HuH-7.5 (cell line): ENCODE measurements around the gene CCDC71L.

Source experiments
- DNase-seq: peaks from one replicate; pipeline ENCODE4 v3.0.0; 2011; ENCODE audit warnings: low spot score

CCDC71L gene

DNA sequence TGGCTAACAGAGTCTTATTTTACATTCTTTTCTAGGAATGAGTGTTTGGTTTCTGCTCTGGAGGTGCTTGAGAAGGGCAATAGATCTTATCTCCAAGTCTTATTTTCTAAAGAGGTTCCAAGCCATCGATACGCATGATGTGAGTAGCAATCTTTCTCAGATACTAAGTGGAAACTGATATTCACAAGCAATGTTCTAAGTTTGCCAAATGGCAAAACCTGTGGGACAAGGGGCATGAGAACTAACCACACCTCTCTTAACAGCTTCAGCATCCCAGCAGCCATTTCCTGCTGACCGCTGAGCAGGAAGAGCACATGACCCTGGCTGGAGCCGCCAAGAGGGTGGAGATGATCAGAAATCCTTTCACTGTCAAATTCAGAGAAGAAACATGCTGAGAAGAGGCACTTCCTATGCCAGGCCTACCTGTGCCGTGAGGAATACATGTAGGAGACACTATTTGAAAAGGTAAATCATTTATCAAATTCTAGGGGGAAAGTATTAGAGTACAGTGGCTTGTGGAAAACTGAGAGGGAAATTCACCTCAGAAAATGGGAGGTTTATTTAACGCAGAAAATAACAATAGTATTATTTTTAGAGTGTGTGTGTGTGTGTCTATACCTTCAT is 35.2 kb downstream of the CCDC71L start:
- no peak for DNase-seq

DNA sequence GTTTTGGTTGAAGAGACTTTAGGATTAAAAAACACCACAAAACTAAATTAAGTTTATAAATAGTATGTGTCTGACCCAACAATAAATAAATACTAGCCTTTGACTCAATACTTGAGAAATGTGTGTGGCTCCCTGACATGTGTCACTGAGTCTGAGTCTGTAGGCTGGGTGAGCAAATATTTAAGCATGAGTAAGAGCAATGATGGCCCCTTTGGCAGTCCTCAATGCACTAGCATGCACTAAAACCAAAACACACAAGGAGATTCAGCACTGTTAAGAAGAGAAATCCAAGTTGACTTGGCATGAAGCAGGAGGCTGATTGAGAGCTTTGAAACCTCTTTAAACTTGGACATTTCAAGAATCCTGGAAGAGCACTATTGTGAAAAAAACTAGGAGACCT is 37.1 kb downstream of the CCDC71L start:
- DNase-seq = no peak

DNA sequence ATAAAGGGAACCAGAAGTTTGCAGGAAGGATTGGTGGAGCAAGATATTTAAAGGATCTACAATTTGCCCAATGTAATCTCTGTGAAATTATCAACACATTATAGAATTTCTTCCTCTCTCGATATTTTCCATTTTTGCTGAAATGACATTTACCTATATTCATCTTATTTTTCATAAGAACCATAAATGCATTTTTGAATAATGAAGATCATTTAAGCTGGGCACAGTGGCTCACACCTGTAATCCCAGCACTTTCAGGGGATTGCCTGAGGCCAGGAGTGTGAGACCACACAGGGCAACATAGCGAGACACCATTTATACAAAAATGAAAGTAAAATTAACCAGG is 37.7 kb downstream of the CCDC71L start:
- DNase-seq = no peak

DNA sequence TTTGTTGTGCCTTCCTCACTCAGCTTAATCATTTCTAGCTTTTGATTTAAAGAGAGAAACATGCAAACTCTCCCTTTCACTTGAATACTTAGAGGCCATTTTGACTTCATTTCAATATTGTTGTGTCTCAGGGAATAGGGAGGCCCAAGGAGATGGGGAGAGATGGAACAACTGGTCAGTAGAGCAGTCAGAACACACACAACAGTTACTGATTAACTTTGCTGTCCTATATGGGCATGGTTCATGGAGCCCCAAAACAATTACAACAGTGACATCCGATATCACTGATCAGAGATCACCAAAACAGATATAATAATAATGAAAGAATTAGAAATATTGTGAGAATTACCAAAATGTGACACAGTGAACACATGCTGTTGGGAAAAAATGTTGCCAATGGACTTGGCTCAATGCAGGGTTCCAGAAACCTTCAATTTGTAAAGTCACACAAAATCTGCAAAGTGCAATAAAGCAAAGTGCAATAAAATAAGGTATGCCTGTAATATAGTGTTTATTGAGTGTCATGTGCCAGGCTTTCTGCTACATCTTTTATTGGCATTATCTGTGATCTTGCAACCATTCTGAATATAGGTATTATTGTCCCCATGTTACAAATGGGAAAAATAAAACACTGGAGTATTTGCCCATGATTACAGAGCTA is 38.2 kb downstream of the CCDC71L start:
- DNase-seq = no peak

DNA sequence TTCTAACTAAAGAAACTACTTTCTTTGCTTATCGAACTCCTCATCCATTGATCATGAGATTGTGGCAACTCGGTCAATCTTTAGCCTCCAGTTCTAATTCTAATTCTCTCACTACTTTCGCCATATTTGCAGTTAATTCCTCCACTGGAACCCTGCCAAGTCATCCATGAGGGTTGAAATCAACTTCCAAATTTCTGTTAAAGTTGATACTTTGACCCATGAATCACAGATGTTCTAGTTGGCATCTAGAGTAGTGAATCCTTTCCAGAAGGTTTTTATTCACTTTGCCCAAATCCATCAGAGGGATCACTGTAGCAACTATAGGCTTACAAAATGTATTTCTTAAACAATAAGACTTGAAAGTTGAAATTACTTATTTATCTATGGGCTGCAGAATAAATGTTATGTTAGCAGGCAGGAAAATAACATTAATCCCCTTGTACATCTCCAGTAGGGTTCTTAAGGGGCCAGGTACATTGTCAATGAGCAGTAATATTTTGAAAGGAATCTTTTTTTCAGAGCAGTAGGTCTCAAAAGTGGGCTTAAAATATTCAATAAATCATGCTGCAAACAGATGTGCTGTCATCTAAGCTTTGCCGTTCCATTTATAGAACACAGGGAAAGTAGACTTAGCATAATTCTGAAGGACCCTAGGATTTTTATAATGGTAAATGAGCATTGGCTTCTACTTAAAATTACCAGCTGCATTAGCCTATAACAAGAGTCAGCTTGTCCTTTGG is 39.4 kb downstream of the CCDC71L start:
- no peak for DNase-seq

DNA sequence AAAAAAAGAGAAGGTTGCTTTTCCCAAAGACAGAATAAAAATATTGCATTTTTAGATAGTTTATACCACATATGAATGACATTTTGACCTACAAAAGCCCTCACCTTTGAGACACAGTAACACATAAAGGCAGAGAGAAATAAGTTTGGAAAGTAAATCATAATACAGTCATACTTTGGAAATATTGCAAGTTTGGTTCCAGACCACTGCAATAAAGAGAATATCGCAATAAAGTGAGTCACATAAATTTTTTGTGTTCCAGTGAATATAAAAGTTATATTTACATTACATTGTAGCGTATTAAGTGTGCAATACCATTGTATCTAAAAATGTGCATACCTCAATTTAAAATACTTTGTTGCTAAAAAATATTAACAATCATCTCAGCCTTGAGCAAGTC is 40.3 kb downstream of the CCDC71L start:
- no peak for DNase-seq

DNA sequence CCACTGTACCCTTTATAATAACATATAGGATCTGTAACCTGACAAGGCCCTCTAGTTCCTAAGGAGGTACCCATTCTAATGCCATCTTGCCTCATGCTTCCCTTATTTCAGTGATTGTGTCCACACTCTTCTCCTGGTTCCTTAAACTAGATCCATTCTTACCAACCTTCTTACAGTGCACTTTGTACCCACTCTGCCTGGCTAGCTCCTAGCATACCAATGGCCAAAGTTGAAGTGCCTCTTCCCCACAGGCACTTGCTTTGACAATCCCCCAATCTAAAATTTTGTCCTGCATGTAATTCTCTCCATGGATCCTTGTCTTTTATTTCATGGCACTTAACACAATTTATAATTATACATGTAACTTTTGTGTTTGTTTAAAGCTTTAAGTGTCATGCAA is 40.9 kb downstream of the CCDC71L start:
- DNase-seq = no peak

DNA sequence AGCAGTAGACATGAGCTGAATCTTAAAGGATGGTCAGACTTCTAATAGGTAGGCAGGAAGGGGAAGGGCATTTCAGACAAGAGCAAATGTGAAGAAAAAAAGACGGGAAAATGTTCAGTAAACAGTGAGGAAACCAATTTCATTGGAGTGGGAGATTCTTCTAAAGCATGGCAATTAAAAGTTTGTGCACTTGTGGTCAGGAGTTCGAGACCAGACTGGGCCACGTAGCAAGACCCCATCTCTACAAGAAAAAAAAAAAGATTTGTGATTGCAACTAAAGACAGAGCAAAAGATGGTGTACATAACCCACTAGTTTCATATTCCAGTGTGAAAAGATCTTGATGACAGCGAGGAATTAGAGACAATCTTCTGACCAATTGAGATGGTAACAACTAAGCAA is 41.7 kb downstream of the CCDC71L start:
- DNase-seq = no peak

DNA sequence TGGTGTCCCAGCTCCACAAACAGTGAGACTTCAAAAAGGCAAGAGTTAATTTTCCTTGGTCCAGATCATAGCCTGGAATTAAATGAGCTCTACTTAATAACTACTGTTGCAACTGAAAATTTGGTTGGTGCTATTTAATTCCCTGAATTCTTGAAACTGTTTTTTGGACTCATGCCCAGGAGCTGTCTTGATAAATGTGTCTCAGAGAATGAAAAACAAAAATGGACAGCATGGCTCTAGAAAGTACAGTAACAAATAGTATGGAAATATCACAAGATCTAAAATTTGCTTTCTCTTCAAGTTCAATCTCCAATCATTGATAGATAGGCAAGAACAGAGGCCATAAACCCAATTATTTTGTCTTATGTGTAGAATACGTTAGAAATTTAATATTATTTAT is 42.5 kb downstream of the CCDC71L start:
- no peak for DNase-seq

DNA sequence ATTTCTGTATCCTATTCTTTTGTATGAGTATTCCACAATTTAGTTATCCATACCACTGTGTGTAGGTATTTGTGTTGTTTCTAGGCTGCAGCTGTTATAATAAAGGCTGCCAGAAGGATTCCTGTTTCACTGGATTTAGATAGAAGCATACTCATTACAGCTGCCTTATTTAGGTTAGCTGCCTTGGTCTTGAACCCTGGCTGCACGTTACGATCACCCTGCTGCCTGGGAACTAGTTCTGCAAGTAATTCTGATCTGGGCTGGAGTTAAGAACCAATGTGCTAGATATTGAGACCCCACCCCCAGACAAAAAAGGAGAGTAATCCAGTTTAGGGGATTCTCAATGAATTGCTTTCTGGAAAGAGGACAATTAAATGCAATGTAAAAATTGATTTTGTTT is 43.1 kb downstream of the CCDC71L start:
- DNase-seq = no peak

DNA sequence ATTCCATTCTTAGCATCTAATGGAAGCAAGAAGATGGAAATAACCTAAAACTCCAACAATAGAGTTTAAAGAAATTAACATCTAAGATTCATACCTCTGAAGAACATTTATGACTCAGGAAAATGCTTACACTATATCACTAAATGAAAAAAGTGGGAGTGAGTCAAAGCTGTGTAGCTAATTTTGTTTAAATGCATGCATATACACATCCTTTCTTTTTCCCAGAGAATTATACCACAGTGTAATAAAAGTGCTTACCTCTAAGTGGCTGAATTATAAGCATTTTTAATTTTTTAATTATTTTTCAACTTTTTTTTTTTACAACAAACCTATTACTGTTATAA is 44.3 kb downstream of the CCDC71L start:
- no peak for DNase-seq

DNA sequence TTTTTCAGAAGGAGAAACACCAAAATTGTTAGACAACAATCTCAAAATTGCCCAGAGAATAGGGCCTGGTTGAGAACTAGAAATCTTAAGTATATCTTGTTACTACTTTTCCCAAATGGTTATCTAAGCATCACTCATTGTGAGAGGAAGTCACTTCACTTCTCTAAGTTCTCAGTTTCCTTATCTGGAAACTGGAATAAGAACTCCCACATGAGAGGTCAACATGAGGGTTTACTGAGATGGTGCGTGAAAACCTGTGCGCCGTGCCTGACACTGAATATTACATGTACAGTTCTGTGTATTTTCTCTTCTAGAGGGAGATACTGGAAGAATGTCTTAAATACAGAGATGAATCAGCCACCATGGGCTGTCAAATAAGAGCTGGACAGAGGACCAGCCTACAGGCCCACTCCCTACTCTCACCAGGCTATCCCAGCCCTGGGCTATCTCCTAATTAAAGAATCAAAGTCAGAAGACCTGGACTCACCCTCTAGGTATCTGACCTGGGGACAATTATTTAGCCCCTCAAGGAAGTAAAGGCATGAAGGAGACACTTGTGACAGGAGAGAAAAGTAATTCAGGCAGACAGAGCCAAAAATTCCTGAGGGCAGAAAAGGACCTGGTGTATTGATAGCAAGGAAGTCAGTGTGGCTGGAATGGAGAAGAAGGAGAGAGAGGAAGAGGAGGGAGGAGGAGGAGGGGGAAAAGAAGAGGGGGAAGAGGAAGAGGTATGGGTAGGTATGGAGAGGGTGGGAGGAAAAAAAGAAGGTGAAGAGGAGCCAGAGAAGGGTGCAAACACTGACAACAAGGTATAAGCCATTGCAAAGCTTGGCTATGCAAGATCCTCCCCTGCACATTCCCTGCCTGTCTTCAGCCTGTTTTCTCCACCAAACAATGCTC is 44.9 kb downstream of the CCDC71L start:
- DNase-seq = no peak

DNA sequence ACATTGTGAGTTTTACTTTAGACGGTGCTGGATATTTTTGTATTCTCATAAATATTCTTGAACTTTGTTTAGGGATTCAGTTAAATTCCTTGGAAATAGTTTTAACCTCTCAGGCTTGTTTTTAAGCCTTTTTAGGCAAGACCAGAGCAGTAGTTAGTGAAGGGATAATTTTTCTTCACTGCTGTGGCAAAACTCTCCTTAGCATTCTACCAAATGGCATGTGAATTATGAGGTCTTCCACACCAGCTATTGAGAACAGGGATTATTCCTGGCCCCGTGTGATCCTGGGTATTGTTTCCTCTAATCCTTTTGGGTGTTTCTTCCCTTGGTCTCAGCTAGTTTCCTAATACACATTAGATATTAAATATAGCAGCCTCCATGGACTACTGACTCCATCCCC is 46.2 kb downstream of the CCDC71L start:
- no peak for DNase-seq

DNA sequence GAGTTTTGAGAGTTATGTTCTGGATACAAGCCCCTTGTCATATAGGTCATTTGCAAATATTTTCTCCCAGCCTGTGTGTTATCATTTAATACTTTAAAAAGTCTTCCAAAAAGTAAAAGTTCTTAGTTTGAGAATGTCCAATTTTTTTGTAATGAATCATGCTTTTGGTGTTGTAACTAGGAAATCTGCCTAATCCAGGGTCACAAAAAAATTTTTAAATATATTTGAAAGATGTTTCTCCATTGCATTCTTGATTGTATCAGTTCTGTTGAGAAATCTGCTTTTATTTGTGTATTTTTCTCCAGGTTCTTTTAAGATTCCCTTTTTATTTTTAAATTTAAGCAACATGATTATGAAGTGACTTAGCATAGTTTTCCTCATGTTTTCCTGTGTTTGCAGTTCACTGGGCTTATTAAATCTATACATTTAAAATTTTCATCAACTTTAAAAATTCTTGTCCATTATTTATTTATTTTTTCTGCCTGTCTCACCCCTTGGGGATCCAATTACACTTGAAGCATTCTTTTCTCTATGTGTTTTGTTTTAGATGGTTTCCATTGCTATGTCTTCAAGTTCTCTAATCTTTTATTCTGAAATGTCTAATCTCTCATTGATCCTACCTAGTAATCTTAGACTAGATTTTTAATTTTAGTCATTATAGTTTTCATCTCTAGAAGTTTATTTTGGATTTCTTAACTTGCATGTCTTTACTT is 47.0 kb downstream of the CCDC71L start:
- DNase-seq = no peak

DNA sequence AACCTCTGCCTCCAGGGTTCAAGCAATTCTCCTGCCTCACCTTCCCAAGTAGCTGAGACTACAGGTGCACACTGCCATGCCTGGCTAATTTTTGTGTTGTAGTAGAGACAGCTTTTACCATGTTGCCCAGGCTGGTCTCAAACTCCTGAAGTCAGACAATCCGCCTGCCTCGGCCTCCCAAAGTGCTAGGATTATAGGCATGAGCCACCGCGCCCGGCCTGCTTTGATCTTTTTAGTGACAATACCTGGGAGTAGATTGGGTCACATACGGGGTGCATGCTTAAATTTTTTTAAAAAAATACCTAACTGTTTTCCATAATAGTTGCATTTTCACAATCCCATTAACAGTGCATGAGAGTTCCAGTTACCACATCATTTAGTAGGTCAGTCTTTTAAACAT is 47.7 kb downstream of the CCDC71L start:
- DNase-seq = no peak

DNA sequence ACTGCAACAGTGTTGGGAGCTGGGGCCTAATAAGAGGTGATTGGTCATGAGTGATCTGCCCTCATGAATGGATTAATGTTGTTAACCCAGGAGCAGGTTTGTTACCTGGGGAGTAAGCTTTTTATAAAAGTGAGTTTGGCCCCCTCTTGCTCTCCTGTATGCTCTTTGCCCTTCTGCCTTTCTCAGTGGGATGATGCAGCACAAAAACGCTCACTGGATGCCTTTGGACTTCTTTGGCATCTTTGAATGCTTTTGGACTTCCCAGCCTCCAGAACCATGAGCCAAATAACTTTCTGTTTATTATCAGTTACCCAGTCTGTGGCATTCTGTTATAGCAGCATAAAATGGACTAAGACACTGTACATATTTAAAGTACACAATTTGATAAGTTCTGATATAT is 48.5 kb downstream of the CCDC71L start:
- DNase-seq = no peak

DNA sequence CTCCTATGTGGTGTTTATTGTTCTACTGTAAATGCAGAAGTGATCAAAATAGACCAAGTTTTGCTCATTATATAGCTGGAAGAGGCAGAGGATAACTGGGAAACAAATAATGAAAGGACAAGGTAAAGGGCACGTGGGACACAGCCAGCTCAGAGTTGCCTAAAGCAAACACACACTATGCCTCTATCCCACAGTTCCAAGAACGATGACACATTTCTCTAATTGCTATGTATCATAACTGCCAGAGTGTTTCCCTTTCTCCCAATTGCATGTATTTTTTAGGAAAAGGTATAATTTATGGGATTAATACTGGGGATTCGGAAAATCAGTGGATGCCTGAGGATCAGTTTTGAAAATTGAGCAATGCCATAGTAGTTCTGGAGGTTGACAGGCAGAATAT is 49.0 kb downstream of the CCDC71L start:
- DNase-seq = no peak

DNA sequence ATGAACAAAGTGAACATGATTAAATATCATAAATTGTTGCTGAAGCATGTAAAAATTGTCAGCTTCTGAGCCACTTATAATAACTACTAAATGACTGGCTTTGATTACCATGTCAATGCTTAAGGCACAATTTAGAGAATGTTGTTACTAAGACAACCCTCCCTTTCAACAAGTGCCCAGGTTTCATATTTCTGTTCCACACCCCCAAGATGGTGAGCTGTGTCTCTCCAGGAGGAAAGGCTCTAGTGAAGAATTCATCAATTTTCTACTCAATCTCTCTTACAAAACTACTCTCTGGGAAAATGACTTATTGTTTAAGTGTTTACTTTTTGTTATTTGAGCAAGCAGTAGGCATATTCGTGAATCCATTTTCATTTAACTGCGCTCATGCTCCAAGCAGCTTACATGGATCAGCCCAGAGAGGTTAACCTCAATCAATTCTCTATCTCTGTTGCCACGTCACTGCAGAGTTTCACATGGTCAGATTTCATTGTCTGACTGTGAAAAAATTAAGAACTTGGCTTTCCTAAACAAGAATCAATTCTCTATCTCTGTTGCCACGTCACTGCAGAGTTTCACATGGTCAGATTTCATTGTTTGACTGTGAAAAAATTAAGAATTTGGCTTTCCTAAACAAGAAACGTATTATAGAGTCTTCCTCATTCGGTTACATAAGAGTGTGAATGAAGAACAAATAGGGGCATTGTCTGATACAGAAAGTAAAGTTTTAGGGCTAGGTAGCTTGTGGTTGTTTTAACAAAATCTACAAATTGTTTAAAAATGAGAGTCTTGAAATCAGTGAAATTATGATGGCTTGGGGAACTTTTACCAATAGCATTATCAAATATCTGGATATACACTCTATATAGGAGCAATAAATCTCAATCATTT is 49.7 kb downstream of the CCDC71L start:
- DNase-seq = no peak

DNA sequence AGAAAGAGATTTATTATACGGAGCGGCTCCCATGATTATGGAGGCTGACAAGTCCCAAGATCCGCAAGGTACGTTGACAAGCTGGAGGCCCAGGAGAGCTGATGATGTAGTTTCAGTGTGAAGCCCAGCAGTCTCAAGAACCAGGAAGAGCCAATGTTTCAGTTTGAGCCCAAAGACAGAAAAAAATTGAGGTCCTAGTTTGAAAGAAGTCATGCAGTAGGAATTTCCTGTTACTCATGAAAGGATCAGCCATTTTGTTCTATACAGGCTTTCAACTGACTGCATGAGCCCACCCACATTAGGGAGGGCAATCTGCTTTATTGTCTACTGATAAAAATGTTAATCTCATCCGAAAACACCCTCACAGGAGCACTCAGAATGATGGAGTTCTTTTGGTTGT is 51.5 kb downstream of the CCDC71L start:
- no peak for DNase-seq

DNA sequence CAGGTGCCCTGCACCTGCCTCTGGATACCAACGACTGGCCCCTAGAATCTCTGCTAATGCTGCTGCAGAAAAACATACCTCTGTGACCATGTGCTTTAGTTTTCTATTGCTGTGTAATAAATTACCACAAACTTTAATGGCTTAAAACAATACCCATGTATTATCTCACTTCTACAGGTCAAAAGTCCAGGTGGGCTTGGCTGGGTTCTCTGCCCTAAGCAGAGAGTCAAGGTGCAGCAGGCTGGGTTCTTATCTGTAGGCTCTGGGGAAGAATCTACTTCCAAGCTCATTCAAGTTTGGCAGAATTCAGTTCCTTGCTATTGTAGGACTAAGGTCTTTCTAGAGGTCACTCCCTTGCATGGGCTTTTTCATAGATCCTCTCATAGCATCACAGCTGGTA is 52.3 kb downstream of the CCDC71L start:
- no peak for DNase-seq
